B cell (primary cell): ENCODE measurements around the gene C7. TPM values are rescaled to one million over a fixed set of nuclear protein-coding genes. Genes with fewer than 3 reads are reported as not detected.

Source experiments
- ATAC-seq: fragments of 200-7000 bp; cut with Tn5 transposase; one replicate; pipeline ENCODE4 v1.10.0; 2021; ENCODE audit warnings: low read depth, mild to moderate bottlenecking, moderate number of reproducible peaks, moderate library complexity
- CTCF ChIA-PET: fragments of 350-600 bp; sonication (Branson Sonifier 250); formaldehyde crosslinking; loops from one replicate; lab custom pipeline; 2021; ENCODE audit warnings: antibody characterized with exemption, inconsistent platforms; lab: Charles Lee
- POLR2A ChIA-PET: fragments of 350-600 bp; sonication (Branson Sonifier 250); formaldehyde crosslinking; loops from one replicate; lab custom pipeline; 2021; ENCODE audit warnings: antibody characterized with exemption; lab: Charles Lee
- DNase-seq: peaks from one replicate; pipeline ENCODE4 v3.0.0; 2013
- H2AFZ ChIP-seq: 2 replicates; pipeline ENCODE4 v1.6.1; 2012; ENCODE audit warnings: mild to moderate bottlenecking, low read depth, low read length; ENCODE audit not compliant: insufficient read depth, poor library complexity, severe bottlenecking
- H3K27ac ChIP-seq, 2 donors: 1 replicate in 1 of 2; 2 replicates in 1 of 2; pipeline ENCODE4 v1.5.1; 2012 to 2013; ENCODE audit warnings: low read length in 2 of 2, mild to moderate bottlenecking in 2 of 2, moderate library complexity in 1 of 2
- H3K27me3 ChIP-seq, 4 experiments: fragments of 200-600 bp in 1 of 4; sonication (generic) in 1 of 4; replicated peaks in 1 of 4; 1 replicate in 2 of 4; 2 replicates in 2 of 4; pipeline versions ENCODE4 v1.6.1 to v1.7.0; 2013 to 2016; ENCODE audit warnings: low read length in 3 of 4, mild to moderate bottlenecking in 2 of 4, mixed read lengths in 1 of 4, moderate library complexity in 1 of 4; ENCODE audit not compliant: insufficient read depth in 4 of 4, control insufficient read depth in 3 of 4; ENCODE audit errors: control extremely low read depth in 1 of 4
- H3K36me3 ChIP-seq, 2 experiments: replicated peaks in 1 of 2; 1 replicate in 1 of 2; 2 replicates in 1 of 2; pipeline versions ENCODE4 v1.6.1 to v1.7.1; 2013; ENCODE audit warnings: low read length in 1 of 2; ENCODE audit not compliant: insufficient read depth in 2 of 2, control insufficient read depth in 1 of 2; ENCODE audit errors: control extremely low read depth in 1 of 2, extremely low read depth in 1 of 2
- H3K4me1 ChIP-seq, 2 donors: fragments of 200-600 bp in 1 of 2; sonication (generic) in 1 of 2; 1 replicate in 1 of 2; 2 replicates in 1 of 2; pipeline versions ENCODE4 v1.5.1 to v1.6.1; 2013 to 2017; ENCODE audit warnings: low read length in 2 of 2; ENCODE audit not compliant: control insufficient read depth in 2 of 2, insufficient read depth in 2 of 2
- H3K4me2 ChIP-seq: replicated peaks from 2 replicates; pipeline ENCODE3; 2012; ENCODE audit warnings: mild to moderate bottlenecking, low read depth, low read length; ENCODE audit not compliant: poor library complexity, severe bottlenecking
- H3K4me3 ChIP-seq, 5 experiments: fragments of 200-600 bp in 1 of 5; sonication (generic) in 1 of 5; 1 replicate in 3 of 5; 2 replicates in 2 of 5; pipeline versions ENCODE4 v1.5.1 to v1.7.0; 2011 to 2016; ENCODE audit warnings: low read length in 4 of 5, mild to moderate bottlenecking in 4 of 5, low read depth in 2 of 5, control low read depth in 1 of 5, moderate library complexity in 1 of 5; ENCODE audit not compliant: insufficient read depth in 1 of 5; ENCODE audit errors: control extremely low read depth in 1 of 5, extremely low read depth in 1 of 5
- H3K79me2 ChIP-seq: fragments of 200-600 bp; sonication (generic); one replicate; pipeline ENCODE4 v1.6.0; 2016; ENCODE audit warnings: low read length; ENCODE audit not compliant: control insufficient read depth, insufficient read depth
- H3K9ac ChIP-seq: fragments of 200-600 bp; sonication (generic); 2 replicates; pipeline ENCODE4 v1.6.1; 2017; ENCODE audit warnings: mild to moderate bottlenecking, low read length, moderate library complexity
- H3K9me3 ChIP-seq, 3 donors: one replicate each; pipeline versions ENCODE4 v1.6.1 to v1.7.1; 2013; ENCODE audit warnings: low read length in 2 of 3; ENCODE audit not compliant: control insufficient read depth in 2 of 3, insufficient read depth in 1 of 3; ENCODE audit errors: control extremely low read depth in 1 of 3
- H4K20me1 ChIP-seq: 2 replicates; pipeline ENCODE4 v1.6.0; 2012; ENCODE audit warnings: mild to moderate bottlenecking, low read length; ENCODE audit not compliant: insufficient read depth, control insufficient read depth, poor library complexity, severe bottlenecking
- H3K27ac Mint-ChIP-seq: one replicate; pipeline ENCODE4 v1.8.0; 2021; ENCODE audit warnings: mixed read lengths
- H3K27me3 Mint-ChIP-seq: one replicate; pipeline ENCODE4 v1.8.0; 2021; ENCODE audit warnings: mixed read lengths
- H3K4me1 Mint-ChIP-seq: one replicate; pipeline ENCODE4 v1.8.0; 2021; ENCODE audit warnings: mixed read lengths
- H3K4me3 Mint-ChIP-seq: one replicate; pipeline ENCODE4 v1.8.0; 2021; ENCODE audit warnings: mixed read lengths
- H3K9me3 Mint-ChIP-seq: one replicate; pipeline ENCODE4 v1.8.0; 2022; ENCODE audit warnings: mixed read lengths; ENCODE audit not compliant: insufficient read depth
- CTCF ChIP-seq: fragments of 200-600 bp; IDR thresholded peaks from one replicate; pipeline ENCODE4 v1.8.0; 2022; ENCODE audit warnings: antibody characterized with exemption, mild to moderate bottlenecking
- EZH2 ChIP-seq: IDR thresholded peaks from 2 replicates; pipeline ENCODE4 v1.6.1; 2012; ENCODE audit warnings: borderline replicate concordance, low read depth, mild to moderate bottlenecking, moderate library complexity, low read length; ENCODE audit not compliant: insufficient read depth, poor library complexity, severe bottlenecking
- WGBS: methylation state at CpG from one replicate; pipeline ENCODE4 v1.1.5; 2013; ENCODE audit warnings: missing lambda C conversion rate; ENCODE audit not compliant: insufficient coverage; 5-methylcytosine and 5-hydroxymethylcytosine counted together
- intact Hi-C: fragments of 100-400 bp; cut with micrococcal nuclease; formaldehyde crosslinking; loops from one replicate; pipeline ENCODE4 v1.10.0; 2022
- polyA plus RNA-seq: library from polyadenylated mRNA; depleted of rRNA; stranded (reverse); fragments of >200 nt; gene quantifications from 2 replicates; pipeline ENCODE4 v1.2.3, GENCODE V29; 2012
- total RNA-seq, 2 donors: library from RNA; stranded (reverse); fragments of 120-200 nt in 1 of 2; gene quantifications; 1 replicate in 1 of 2; 2 replicates in 1 of 2; pipeline versions ENCODE4 v1.2.3 to v1.2.4, GENCODE V29; 2013 to 2022

The C7 gene
- total and polyA plus RNA-seq, 2 donors (not counting 1 experiment from before 2014, with no cell fraction given) = not detected

GRCh38 chr5:40976041-40976440 is 66.7 kb downstream of the C7 start:
- H3K27me3 ChIP-seq = no peaks in the 10 kb centered on the region
- WGBS = no CpG with 5 or more reads among the region's 3 CpGs
- no peaks in the 10 kb centered on the region for H3K4me1 Mint-ChIP-seq

GRCh38 chr5:40976836-40977235 is 67.5 kb downstream of the C7 start:
- no peaks in the 10 kb centered on the region for H3K4me1 Mint-ChIP-seq
- Histone ChIP-seq H3K9me3 (peaks cover 0 to 5% (median 0%) of the 10 kb centered on the region in 3 donors), H3K9ac (no peak overlapping the region), H3K4me1 (no peaks in the 10 kb centered on the region), H3K79me2 (no peaks in the 10 kb centered on the region), H3K27ac (no peak overlapping the region), H3K4me2 (no peak overlapping the region), H3K4me3 (no peak overlapping the region), H3K36me3 (no peaks in the 10 kb centered on the region), H4K20me1 (no peaks in the 10 kb centered on the region), H2AFZ (no peak overlapping the region), H3K27me3 (no peaks in the 10 kb centered on the region)
- DNase-seq = no peak
- H3K27ac Mint-ChIP-seq = no peak overlapping the region
- ChIA-PET POLR2A (no interaction called here), CTCF (no interaction called here)
- H3K27me3 Mint-ChIP-seq = peaks cover 3% of the 10 kb centered on the region
- no peak overlapping the region for H3K4me3 Mint-ChIP-seq
- ATAC-seq = no peak
- WGBS = 85% methylated on average over 3 of the region's 3 CpGs
- intact Hi-C loops = no loop called here
- H3K9me3 Mint-ChIP-seq = no peaks in the 10 kb centered on the region
- no peak for TF ChIP-seq EZH2
- TF ChIP-seq CTCF = no peak

More at GRCh38 chr5:40976041-40976440, 66.7 kb downstream of the C7 start:
- H3K27ac Mint-ChIP-seq = no peak overlapping the region
- Histone ChIP-seq H3K79me2 (no peaks in the 10 kb centered on the region), H3K4me1 (no peaks in the 10 kb centered on the region), H3K9ac (no peak overlapping the region), H3K27ac (no peak overlapping the region), H3K9me3 (peaks cover 0 to 5% (median 0%) of the 10 kb centered on the region in 3 donors), H4K20me1 (no peaks in the 10 kb centered on the region), H3K36me3 (no peaks in the 10 kb centered on the region), H3K4me2 (no peak overlapping the region), H3K4me3 (no peak overlapping the region), H2AFZ (no peak overlapping the region)
- no peak for ATAC-seq
- TF ChIP-seq EZH2 (no peak), CTCF (no peak)
- H3K9me3 Mint-ChIP-seq = no peaks in the 10 kb centered on the region
- intact Hi-C loops = no loop called here
- ChIA-PET POLR2A (no interaction called here), CTCF (no interaction called here)
- no peak for DNase-seq
- no peak overlapping the region for H3K4me3 Mint-ChIP-seq
- peaks cover 3% of the 10 kb centered on the region for H3K27me3 Mint-ChIP-seq
